Brain microvascular endothelial cell (primary cell): ENCODE data around the gene IPPK.
"Not testable (repeated sequence)": the region's sequence is repeated elsewhere in the genome, so short reads cannot be mapped to it uniquely, and the experiment has no call there.

ENCODE experiments used
- DNase-seq: peaks from one replicate; pipeline ENCODE4 v3.0.0-alpha.2; 2020
- H3K27ac ChIP-seq: fragments of 250-450 bp; sonication (Bioruptor Pico); 2 replicates; pipeline ENCODE4 v1.5.1; 2020; ENCODE audit warnings: mild to moderate bottlenecking, moderate library complexity
- H3K27me3 ChIP-seq: fragments of 250-450 bp; sonication (Bioruptor Pico); replicated peaks from 2 replicates; pipeline ENCODE4 v1.5.1; 2020; ENCODE audit warnings: mild to moderate bottlenecking
- H3K36me3 ChIP-seq: fragments of 250-450 bp; sonication (Bioruptor Pico); replicated peaks from 2 replicates; pipeline ENCODE4 v1.5.1; 2020; ENCODE audit warnings: mild to moderate bottlenecking
- H3K4me3 ChIP-seq: 2 replicates; pipeline ENCODE4 v1.5.1; 2011; ENCODE audit warnings: low read depth, mild to moderate bottlenecking, control low read depth, low read length, moderate library complexity
- CTCF ChIP-seq: IDR thresholded peaks from 2 replicates; pipeline ENCODE4 v1.5.1; 2011; ENCODE audit warnings: low read depth, mild to moderate bottlenecking, moderate library complexity, low read length, control low read depth, inconsistent platforms; ENCODE audit errors: missing control alignments
- in situ Hi-C: cut with HindIII; loops from 2 replicates; pipeline ENCODE4 v1.10.0; 2017; ENCODE audit warnings: low sequenced_read_pairs, low pct_ligation_motif_present

The IPPK gene

DNA sequence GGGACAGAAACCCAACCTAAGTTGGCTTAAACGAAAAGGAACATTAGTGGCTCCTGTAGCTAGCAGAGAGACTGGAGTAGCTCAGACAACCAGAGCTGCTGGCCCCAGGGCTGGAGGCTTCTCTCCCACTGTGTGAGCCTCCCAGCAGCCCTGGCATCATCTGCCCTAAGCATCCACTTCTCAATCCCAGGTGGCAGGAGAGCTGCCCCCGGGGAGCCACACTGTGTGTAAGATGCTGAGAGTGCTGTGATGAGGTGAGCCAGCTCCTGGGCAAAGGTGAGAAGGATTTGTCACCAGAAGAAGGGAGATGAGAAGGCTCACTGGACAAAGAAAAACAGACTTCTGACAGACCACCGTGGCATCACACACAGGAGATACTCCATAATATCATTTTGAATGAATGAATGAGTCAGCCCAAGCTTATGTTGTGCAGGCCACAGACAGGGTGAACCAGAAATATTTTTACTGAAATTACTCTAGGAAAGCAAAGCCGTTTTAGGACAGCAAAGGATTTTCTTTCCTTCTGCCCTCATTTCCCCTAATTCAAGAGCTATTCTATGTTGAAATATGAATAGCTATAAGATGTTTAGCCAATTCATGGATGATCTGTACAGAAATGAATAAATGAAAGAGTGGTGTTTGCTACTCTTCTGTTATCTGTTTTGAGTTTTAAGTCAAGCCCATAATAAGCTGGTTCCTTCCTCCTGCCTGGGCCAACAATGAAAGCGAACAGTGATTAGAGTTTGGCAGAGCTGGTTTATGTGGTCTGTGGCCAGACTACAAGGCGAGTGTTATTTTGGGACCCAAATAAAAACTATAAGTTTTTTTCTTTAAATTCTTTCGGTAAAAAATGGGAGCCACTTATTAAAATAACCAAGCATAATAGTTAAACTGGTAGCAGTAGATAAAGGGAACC lies 76.7 kb downstream of the IPPK start:
- Histone ChIP-seq H3K27me3 (no peaks in the 10 kb centered on the region), H3K36me3 (no peaks in the 10 kb centered on the region), H3K27ac (no peak overlapping the region), H3K4me3 (no peak overlapping the region)
- no peak for TF ChIP-seq CTCF
- DNase-seq, result no peak
- in situ Hi-C loops, result no loop called here

- TF ChIP-seq CTCF, result no peak
- in situ Hi-C loops, result no loop called here
- Histone ChIP-seq H3K36me3 (no peaks in the 10 kb centered on the region), H3K27me3 (no peaks in the 10 kb centered on the region), H3K27ac (no peak overlapping the region), H3K4me3 (no peak overlapping the region)
- no peak for DNase-seq
Observed at GRCh38 chr9:92592537-92592936, 77.4 kb downstream of the IPPK start.

DNA sequence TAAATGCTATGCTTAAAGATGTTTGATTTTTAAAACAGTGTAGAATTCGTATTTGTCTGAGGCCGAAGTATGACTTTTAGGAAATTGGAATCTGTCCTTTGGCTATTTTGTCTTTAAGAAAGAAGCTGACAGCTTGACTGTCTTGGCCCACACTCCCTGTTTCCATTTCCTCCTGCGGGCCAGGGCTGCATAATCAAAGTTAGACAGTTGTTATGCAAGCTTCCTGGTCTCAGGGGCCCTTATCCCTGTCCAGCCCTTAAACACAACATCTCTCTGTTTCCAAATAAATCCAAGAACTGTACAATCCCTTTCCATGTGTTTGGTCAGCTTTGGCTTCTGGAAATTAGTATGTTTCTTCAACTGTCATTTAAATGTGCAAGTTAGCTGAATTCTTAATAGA lies 79.6 kb downstream of the IPPK start:
- no peaks in the 10 kb centered on the region for H3K36me3 ChIP-seq
- DNase-seq, result no peak
- H3K4me3 ChIP-seq, result no peak overlapping the region
- no peak overlapping the region for H3K27ac ChIP-seq
- H3K27me3 ChIP-seq, result no peaks in the 10 kb centered on the region
- no peak for TF ChIP-seq CTCF
- in situ Hi-C loops, result no loop called here

GRCh38 chr9:92589923-92590322 lies 80.0 kb downstream of the IPPK start:
- Histone ChIP-seq H3K27ac (no peak overlapping the region), H3K4me3 (no peak overlapping the region), H3K27me3 (no peaks in the 10 kb centered on the region), H3K36me3 (no peaks in the 10 kb centered on the region)
- no peak for DNase-seq
- in situ Hi-C loops, result no loop called here
- TF ChIP-seq CTCF, result no peak

DNA sequence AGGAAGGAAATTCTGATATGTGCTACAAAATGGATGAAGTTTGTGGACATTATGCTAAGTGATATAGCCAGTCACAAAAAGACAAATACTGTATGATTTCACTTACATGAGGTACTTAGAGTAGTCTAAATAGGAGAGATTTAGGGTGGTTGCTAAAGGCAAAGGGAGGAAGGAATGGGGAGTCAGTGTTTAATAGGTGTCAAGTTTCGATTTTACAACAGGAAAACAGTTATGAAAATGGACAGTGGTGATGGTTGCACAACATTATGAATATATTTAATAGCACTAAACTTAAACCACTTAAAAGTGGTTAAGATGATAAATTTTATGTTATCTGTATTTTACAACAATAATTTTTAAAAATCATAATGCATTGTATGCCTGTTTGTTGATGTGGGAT lies 93.8 kb downstream of the IPPK start:
- Histone ChIP-seq H3K36me3 (no peaks in the 10 kb centered on the region), H3K27me3 (no peaks in the 10 kb centered on the region), H3K4me3 (no peak overlapping the region), H3K27ac (no peak overlapping the region)
- in situ Hi-C loops, result no loop called here
- DNase-seq, result no peak
- no peak for TF ChIP-seq CTCF

DNA sequence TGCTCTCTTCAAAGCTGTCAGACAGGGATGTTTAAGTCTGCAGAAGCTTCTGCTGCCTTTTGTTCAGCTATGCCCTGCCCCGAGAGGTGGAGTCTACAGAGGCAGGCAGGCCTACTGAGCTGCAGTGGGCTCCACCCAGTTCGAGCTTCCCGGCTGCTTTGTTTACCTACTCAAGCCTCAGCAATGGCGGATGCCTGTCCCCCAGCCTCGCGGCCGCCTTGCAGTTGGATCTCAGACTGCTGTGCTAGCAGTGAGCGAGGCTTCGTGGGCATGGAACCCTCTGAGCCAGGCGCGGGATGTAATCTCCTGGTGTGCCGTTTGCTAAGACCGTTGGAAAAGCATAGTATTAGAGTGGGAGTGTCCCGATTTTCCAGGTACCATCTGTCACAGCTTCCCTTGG lies 96.3 kb downstream of the IPPK start:
- H3K27ac ChIP-seq, H3K27me3 ChIP-seq, H3K36me3 ChIP-seq, in situ Hi-C loops, H3K4me3 ChIP-seq, DNase-seq: not testable (repeated sequence)

DNA sequence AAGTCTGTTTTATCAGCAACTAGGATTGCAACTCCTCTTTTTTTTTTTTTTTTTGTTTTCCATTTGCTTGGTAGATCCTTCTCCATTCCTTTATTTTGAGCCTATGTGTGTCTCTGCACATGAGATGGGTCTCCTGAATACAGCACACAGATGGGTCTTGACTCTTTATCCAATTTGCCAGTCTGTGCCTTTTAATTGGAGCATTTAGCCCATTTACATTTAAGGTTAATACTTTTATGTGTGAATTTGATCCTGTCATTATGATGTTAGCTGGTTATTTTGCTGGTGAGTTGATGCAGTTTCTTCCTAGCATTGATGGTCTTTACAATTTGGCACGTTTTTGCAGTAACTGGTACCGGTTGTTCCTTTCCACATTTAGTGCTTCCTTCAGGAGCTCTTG lies 98.1 kb downstream of the IPPK start:
- H3K4me3 ChIP-seq, H3K36me3 ChIP-seq, DNase-seq, H3K27ac ChIP-seq, in situ Hi-C loops, H3K27me3 ChIP-seq: not testable (repeated sequence)
